ENCODE results near the gene BABAM2. TPM values are rescaled to one million over a fixed set of nuclear protein-coding genes. Genes with fewer than 3 reads are reported as not detected.
"Not testable (repeated sequence)": the region's sequence is repeated elsewhere in the genome, so short reads cannot be mapped to it uniquely, and the experiment has no call there.

Gene BABAM2
- total RNA-seq, 2 experiments from 2014 or later, result 41.8 to 47.2 TPM

GRCh38 chr2:27857417-27858172, 32.9 kb upstream of the BABAM2 start:
- Mint-ChIP-seq H3K4me3 (no peak overlapping the region), H3K9me3 (peaks cover 7% of the 10 kb centered on the region), H3K4me1 (ENCODE audit: low read depth) (peaks cover 21% of the 10 kb centered on the region), H3K27me3 (ENCODE audit: low read depth) (no peaks in the 10 kb centered on the region), H3K36me3 (ENCODE audit: low read depth) (no peaks in the 10 kb centered on the region), H3K27ac (no peak overlapping the region)
- DNase-seq, result no peak
- intact Hi-C loops (cut with micrococcal nuclease), result no loop called here
- CTCF ChIA-PET, result interaction anchor here (0.7 to 1.8 kb wide), 3 partner anchors 9 to 209 kb away, joined by 3 to 6 read pairs (median 3); no protein-coding TSS in a partner anchor

DNA sequence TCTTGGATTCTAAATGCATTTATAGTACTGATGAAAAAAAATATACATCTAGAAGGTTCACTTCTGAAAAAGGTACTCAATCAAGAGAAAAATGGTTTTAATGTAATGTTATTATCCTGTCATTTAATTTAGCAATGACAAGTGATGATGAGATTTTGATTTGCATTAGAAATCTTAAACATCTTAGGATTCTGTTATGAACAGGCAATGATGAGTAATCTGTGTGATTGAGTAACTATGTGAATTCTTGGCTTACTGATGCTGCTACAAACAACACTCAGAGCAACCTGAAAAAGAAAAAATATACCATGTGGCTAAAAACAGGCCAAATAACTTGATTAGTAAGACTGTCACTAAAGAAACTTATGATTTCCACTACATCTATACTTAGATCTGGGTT, 30.4 kb upstream of the BABAM2 start:
- CTCF ChIA-PET, result no interaction called here
- Mint-ChIP-seq H3K9me3 (peaks cover 7% of the 10 kb centered on the region), H3K27ac (no peak overlapping the region), H3K36me3 (ENCODE audit: low read depth) (no peaks in the 10 kb centered on the region), H3K4me3 (no peak overlapping the region), H3K27me3 (ENCODE audit: low read depth) (no peaks in the 10 kb centered on the region), H3K4me1 (ENCODE audit: low read depth) (peaks cover 19% of the 10 kb centered on the region)
- DNase-seq, result no peak
- intact Hi-C loops (cut with micrococcal nuclease), result loop anchor here (1.0 kb wide), 1 partner anchor 42 kb away; no protein-coding TSS in a partner anchor

DNA sequence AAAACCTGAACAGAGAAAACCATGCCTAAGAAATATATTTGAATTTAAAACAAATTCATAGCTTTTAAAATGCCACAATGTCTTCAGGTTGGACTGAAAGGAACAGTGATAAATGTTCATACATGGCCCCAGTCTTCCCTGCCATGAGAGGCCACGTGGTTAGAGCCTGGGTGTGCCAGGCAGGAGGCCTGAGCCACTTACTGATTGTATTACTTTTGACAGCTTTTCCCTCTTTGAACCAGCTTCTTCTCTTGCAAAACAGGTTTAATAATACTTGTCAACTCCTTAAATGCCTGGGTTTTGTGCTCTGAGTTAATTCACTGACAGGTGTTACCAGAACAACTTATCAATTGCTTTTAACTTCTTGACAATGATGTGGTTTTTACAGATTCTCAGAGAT, 27.4 kb upstream of the BABAM2 start:
- no peak for DNase-seq
- no peaks in the 10 kb centered on the region for H3K27me3 Mint-ChIP-seq (ENCODE audit: low read depth)
- intact Hi-C loops (cut with micrococcal nuclease), result no loop called here
- no peaks in the 10 kb centered on the region for H3K9me3 Mint-ChIP-seq
- CTCF ChIA-PET, result interaction anchor here (0.5 to 0.7 kb wide), 2 partner anchors 58 to 852 kb away, joined by 3 to 4 read pairs; no protein-coding TSS in a partner anchor
- no peak overlapping the region for H3K4me3 Mint-ChIP-seq
- H3K27ac Mint-ChIP-seq, result no peak overlapping the region
- peaks cover 14% of the 10 kb centered on the region for H3K4me1 Mint-ChIP-seq (ENCODE audit: low read depth)
- no peaks in the 10 kb centered on the region for H3K36me3 Mint-ChIP-seq (ENCODE audit: low read depth)

DNA sequence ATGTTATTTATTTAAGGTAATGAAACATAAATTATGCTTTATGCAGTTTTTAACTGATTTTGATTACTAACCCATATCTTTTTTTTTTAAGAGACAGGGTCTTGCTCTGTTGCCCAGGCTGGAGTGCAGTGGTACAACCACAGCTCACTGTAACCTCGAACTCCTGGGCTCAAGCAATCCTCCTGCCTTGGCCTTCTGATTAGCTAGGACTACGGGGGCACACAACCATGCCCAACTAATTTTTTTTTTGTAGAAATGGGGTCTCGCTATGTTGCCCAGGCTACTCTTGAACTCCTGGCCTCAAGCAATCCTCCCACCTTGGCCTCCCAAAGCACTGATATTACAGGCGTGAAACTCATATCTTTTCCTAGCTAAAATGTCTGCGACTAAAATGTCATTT, 26.6 kb upstream of the BABAM2 start:
- CTCF ChIA-PET; H3K27me3 Mint-ChIP-seq (ENCODE audit: low read depth); intact Hi-C loops (cut with micrococcal nuclease); DNase-seq; H3K9me3 Mint-ChIP-seq; H3K36me3 Mint-ChIP-seq (ENCODE audit: low read depth); H3K27ac Mint-ChIP-seq; H3K4me3 Mint-ChIP-seq: not testable (repeated sequence)
- H3K4me1 Mint-ChIP-seq (ENCODE audit: low read depth), result peaks cover 14% of the 10 kb centered on the region

- H3K4me3 Mint-ChIP-seq, result no peak overlapping the region
- no peaks in the 10 kb centered on the region for H3K9me3 Mint-ChIP-seq
- intact Hi-C loops (cut with micrococcal nuclease), result no loop called here
- H3K4me1 Mint-ChIP-seq (ENCODE audit: low read depth), result no peaks in the 10 kb centered on the region
- CTCF ChIA-PET, result no interaction called here
- DNase-seq, result no peak
- H3K27me3 Mint-ChIP-seq (ENCODE audit: low read depth), result no peaks in the 10 kb centered on the region
- H3K27ac Mint-ChIP-seq, result no peak overlapping the region
- H3K36me3 Mint-ChIP-seq (ENCODE audit: low read depth), result no peaks in the 10 kb centered on the region
Measured at GRCh38 chr2:27866237-27866636, 24.3 kb upstream of the BABAM2 start.

GRCh38 chr2:27869763-27870162, 20.8 kb upstream of the BABAM2 start:
- no peaks in the 10 kb centered on the region for H3K4me1 Mint-ChIP-seq (ENCODE audit: low read depth)
- H3K4me3 Mint-ChIP-seq, result no peak overlapping the region
- H3K27me3 Mint-ChIP-seq (ENCODE audit: low read depth), result no peaks in the 10 kb centered on the region
- CTCF ChIA-PET, result no interaction called here
- no peak overlapping the region for H3K27ac Mint-ChIP-seq
- H3K9me3 Mint-ChIP-seq, result no peaks in the 10 kb centered on the region
- DNase-seq, result no peak
- intact Hi-C loops (cut with micrococcal nuclease), result no loop called here
- H3K36me3 Mint-ChIP-seq (ENCODE audit: low read depth), result no peaks in the 10 kb centered on the region

DNA sequence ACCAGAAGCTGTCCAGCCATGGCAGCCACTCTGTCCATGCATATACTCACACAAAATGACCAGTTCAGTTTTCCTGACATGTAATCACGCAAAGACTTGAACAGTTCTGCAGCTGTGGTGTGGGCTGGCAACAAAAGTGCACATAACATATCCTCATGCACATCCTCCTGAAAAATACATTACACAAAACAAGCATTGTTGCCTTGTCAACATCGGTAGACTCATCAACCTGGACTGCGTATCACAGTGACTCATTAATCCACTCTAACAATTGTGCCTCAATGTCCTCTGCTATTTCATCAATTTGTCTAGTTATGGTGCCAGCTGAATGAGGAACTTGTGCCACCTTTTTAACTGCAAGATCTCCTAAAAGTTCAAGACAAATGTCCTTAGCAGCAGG, 19.8 kb upstream of the BABAM2 start:
- no peak overlapping the region for H3K4me3 Mint-ChIP-seq
- H3K27ac Mint-ChIP-seq, result no peak overlapping the region
- CTCF ChIA-PET, result interaction anchor here (1.0 kb wide), 1 partner anchor 369 kb away, joined by 4 read pairs; no protein-coding TSS in a partner anchor
- DNase-seq, result no peak
- H3K4me1 Mint-ChIP-seq (ENCODE audit: low read depth), result no peaks in the 10 kb centered on the region
- intact Hi-C loops (cut with micrococcal nuclease), result no loop called here
- H3K36me3 Mint-ChIP-seq (ENCODE audit: low read depth), result no peaks in the 10 kb centered on the region
- no peaks in the 10 kb centered on the region for H3K27me3 Mint-ChIP-seq (ENCODE audit: low read depth)
- H3K9me3 Mint-ChIP-seq, result peaks cover under 1% of the 10 kb centered on the region

DNA sequence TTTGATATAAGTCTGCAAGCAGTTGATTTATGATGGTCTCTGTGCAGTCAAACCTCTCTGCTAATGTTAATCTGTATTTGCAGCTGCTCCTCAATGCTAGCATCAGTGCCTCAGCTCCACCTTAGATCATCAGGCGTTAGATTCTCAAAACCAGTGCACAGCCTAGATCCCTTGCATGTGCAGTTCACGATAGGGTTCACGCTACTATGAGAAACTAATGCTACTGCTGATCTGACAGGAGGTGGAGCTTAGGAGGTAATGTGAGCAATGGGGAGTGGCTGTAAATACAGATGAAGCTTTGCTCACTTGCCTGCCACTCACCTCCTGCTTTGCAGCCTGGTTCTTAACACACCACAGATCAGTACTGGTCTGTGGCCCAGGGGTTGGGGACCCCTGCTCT, 18.7 kb upstream of the BABAM2 start:
- no peaks in the 10 kb centered on the region for H3K36me3 Mint-ChIP-seq (ENCODE audit: low read depth)
- CTCF ChIA-PET, result interaction anchor here (0.7 to 2.0 kb wide), 6 partner anchors 10 to 368 kb away, joined by 3 to 5 read pairs (median 4); partner anchors contain the start of genes BABAM2 and RBKS
- no peak overlapping the region for H3K27ac Mint-ChIP-seq
- DNase-seq, result no peak
- H3K4me1 Mint-ChIP-seq (ENCODE audit: low read depth), result no peaks in the 10 kb centered on the region
- no peaks in the 10 kb centered on the region for H3K27me3 Mint-ChIP-seq (ENCODE audit: low read depth)
- intact Hi-C loops (cut with micrococcal nuclease), result no loop called here
- H3K9me3 Mint-ChIP-seq, result peaks cover 2% of the 10 kb centered on the region
- H3K4me3 Mint-ChIP-seq, result no peak overlapping the region

DNA sequence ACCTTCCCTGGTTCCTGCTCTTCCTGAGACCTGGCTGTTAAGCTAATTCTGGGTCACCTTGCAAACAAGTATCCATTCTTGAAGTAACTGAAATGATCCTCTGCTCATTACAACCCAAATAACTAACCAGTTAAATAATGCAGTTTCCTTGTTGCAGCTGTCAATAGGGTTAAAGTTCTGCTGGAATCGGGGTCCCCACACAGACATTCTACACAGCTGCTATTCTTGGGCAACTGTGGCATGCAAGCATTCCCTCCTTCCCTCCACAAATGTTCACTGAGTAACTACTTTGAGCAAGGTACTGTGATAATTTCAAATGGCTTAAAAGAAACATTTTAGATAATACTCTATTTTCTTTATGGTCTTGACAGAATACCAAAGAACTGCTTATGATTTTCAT, 17.4 kb upstream of the BABAM2 start:
- Mint-ChIP-seq H3K27me3 (ENCODE audit: low read depth) (no peaks in the 10 kb centered on the region), H3K36me3 (ENCODE audit: low read depth) (no peaks in the 10 kb centered on the region), H3K4me1 (ENCODE audit: low read depth) (no peaks in the 10 kb centered on the region), H3K4me3 (no peak overlapping the region), H3K27ac (no peak overlapping the region), H3K9me3 (peaks cover 2% of the 10 kb centered on the region)
- no peak for DNase-seq
- CTCF ChIA-PET, result interaction anchor here (2.0 kb wide), 1 partner anchor 9 kb away, joined by 5 read pairs; no protein-coding TSS in a partner anchor
- intact Hi-C loops (cut with micrococcal nuclease), result no loop called here

DNA sequence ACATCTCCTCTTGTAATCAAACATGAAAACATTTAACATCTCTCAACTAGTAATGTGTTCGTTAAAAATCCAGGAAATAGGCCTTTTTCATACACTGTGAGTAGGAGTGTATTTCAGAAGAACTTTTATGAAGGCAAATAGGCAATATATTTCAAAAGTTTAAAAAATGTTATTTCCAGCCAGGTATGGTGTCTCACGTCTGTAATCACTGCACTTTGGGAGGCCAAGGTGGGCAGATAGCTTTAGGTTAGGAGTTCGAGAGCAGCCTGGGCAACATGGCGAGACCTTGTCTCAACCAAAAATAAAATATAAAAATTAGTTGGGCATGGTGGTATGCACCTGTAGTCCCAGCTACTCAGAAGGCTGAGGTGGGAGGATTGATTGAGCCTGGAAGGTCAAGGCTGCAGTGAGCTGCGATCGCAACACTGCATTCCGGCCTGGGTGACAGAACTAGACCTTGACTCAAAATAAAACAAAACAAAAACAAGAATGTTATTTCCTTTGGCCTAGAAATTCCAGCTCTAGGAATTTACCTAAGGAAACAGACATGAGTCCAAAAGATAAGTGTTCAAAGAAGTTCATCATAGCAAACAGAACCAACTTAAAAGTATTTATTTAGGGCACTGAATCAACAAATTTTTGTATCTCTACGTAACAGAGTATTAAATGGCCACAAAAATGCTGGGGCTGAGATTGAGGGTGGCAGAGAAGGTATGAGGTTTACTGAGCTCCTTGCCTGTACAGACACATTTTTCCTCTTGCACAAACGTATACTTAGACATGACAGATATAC, 15.2 kb upstream of the BABAM2 start:
- DNase-seq, result no peak
- H3K36me3 Mint-ChIP-seq (ENCODE audit: low read depth), result no peaks in the 10 kb centered on the region
- H3K4me1 Mint-ChIP-seq (ENCODE audit: low read depth), result no peaks in the 10 kb centered on the region
- CTCF ChIA-PET, result no interaction called here
- H3K27ac Mint-ChIP-seq, result no peak overlapping the region
- H3K27me3 Mint-ChIP-seq (ENCODE audit: low read depth), result no peaks in the 10 kb centered on the region
- H3K9me3 Mint-ChIP-seq, result peaks cover 2% of the 10 kb centered on the region
- intact Hi-C loops (cut with micrococcal nuclease), result no loop called here
- no peak overlapping the region for H3K4me3 Mint-ChIP-seq

- Mint-ChIP-seq H3K27ac (no peak overlapping the region), H3K9me3 (peaks cover 2% of the 10 kb centered on the region), H3K4me3 (no peak overlapping the region), H3K4me1 (ENCODE audit: low read depth) (no peaks in the 10 kb centered on the region), H3K36me3 (ENCODE audit: low read depth) (no peaks in the 10 kb centered on the region), H3K27me3 (ENCODE audit: low read depth) (no peaks in the 10 kb centered on the region)
- no peak for DNase-seq
- CTCF ChIA-PET, result no interaction called here
- intact Hi-C loops (cut with micrococcal nuclease), result no loop called here
Measured at GRCh38 chr2:27878825-27879224, 11.7 kb upstream of the BABAM2 start.

GRCh38 chr2:27881815-27882583, 8.5 kb upstream of the BABAM2 start:
- CTCF ChIA-PET, result interaction anchor here (1.8 kb wide), 1 partner anchor 10 kb away, joined by 5 read pairs; no protein-coding TSS in a partner anchor

More at GRCh38 chr2:27881815-27882583, 8.5 kb upstream of the BABAM2 start:
- H3K9me3 Mint-ChIP-seq; H3K27me3 Mint-ChIP-seq (ENCODE audit: low read depth); intact Hi-C loops (cut with micrococcal nuclease); DNase-seq; H3K4me3 Mint-ChIP-seq; H3K27ac Mint-ChIP-seq; H3K4me1 Mint-ChIP-seq (ENCODE audit: low read depth); H3K36me3 Mint-ChIP-seq (ENCODE audit: low read depth): not testable (repeated sequence)
